ENCODE measurements around the gene ATF1.

GRCh38 chr12:50745861-50746260 lies 18.0 kb upstream of the ATF1 start:
- TF ChIP-seq POLR2AphosphoS5 (IDR thresholded peaks at IDR 0.05) (no peak), CTCF (IDR thresholded peaks at IDR 0.05) (no peak), EP300 (IDR thresholded peaks at IDR 0.05) (no peak)

Measured in gastroesophageal sphincter (tissue), 3 donors.